Stomach (tissue), 9 donors: ENCODE data around the gene RBPJ. TPM values are rescaled to one million over a fixed set of nuclear protein-coding genes. Genes with fewer than 3 reads are reported as not detected.

ENCODE experiments used
- DNase-seq, 2 donors: peaks; one replicate each; pipeline versions ENCODE4 v3.0.0 to v3.0.0-alpha.2; 2013 to 2019
- H3K27ac ChIP-seq, 5 donors: fragments of 200-600 bp in 4 of 5; sonication (generic) in 4 of 5; one replicate each; pipeline ENCODE4 v1.5.1; 2013 to 2019; ENCODE audit warnings: mild to moderate bottlenecking in 1 of 5, moderate library complexity in 1 of 5
- H3K27me3 ChIP-seq, 3 donors: fragments of 200-600 bp; sonication (generic); one replicate each; pipeline ENCODE4 v1.5.1; 2017 to 2019; ENCODE audit warnings: mixed run types in 1 of 3
- H3K36me3 ChIP-seq, 4 donors: fragments of 200-600 bp; sonication (generic); 1 replicate in 3 of 4; 2 replicates in 1 of 4; pipeline ENCODE4 v1.5.1; 2016 to 2019
- H3K4me1 ChIP-seq, 4 donors: fragments of 200-600 bp; sonication (generic); one replicate each; pipeline ENCODE4 v1.5.1; 2016 to 2019
- H3K4me3 ChIP-seq, 4 donors: fragments of 200-600 bp; sonication (generic) in 3 of 4; one replicate each; pipeline ENCODE4 v1.5.1; 2016 to 2019; ENCODE audit warnings: mild to moderate bottlenecking in 1 of 4
- H3K9me3 ChIP-seq, 4 donors: fragments of 200-600 bp; sonication (generic); one replicate each; pipeline ENCODE4 v1.5.1; 2016 to 2019
- CTCF ChIP-seq, 7 experiments: fragments of 450-650 bp in 4 of 7; fragments of 200-600 bp in 3 of 7; sonication (generic) in 3 of 7; IDR thresholded peaks; one replicate each; pipeline ENCODE4 v1.5.1; 2016 to 2019; ENCODE audit warnings: antibody characterized with exemption in 7 of 7, control low read depth in 2 of 7, mild to moderate bottlenecking in 1 of 7
- EP300 ChIP-seq: sonication (generic); formaldehyde crosslinking; IDR thresholded peaks from one replicate; pipeline ENCODE4 v1.6.1; 2017; ENCODE audit warnings: antibody characterized with exemption
- POLR2A ChIP-seq, 4 donors: fragments of 450-650 bp; IDR thresholded peaks; one replicate each; pipeline ENCODE4 v1.6.1; 2016; ENCODE audit warnings: antibody characterized with exemption in 4 of 4, control low read depth in 2 of 4, mild to moderate bottlenecking in 1 of 4, moderate library complexity in 1 of 4
- POLR2AphosphoS5 ChIP-seq, 3 donors: sonication (generic); formaldehyde crosslinking; IDR thresholded peaks; one replicate each; pipeline ENCODE4 v1.6.1; 2016; ENCODE audit warnings: antibody characterized with exemption in 3 of 3
- WGBS, 5 donors: extraction: QIAGEN DNeasy Blood & Tissue Kit in 3 of 5; methylation state at CpG; one replicate each; pipeline versions ENCODE4 v1.1.5 to v1.1.7; 2013 to 2018; 5-methylcytosine and 5-hydroxymethylcytosine counted together
- intact Hi-C: fragments of 100-400 bp; cut with DNase I; formaldehyde crosslinking; loops from one replicate; pipeline ENCODE4 v1.15.1; 2023; ENCODE audit warnings: low total_unique reads
- polyA plus RNA-seq, 3 donors: library from polyadenylated mRNA; stranded (reverse); fragments of 200-250 nt; gene quantifications; one replicate each; pipeline ENCODE4 v1.2.3, GENCODE V29; 2013
- total RNA-seq, 5 donors: library from RNA; depleted of rRNA; stranded (reverse); fragments of >200 nt; gene quantifications; one replicate each; pipeline versions ENCODE4 v1.1.0 to v1.2.3, GENCODE V29; 2014 to 2016
- donor health status: healthy with polysubstance abuse.
- donor health status: Bipolar disorder and iron deficiency.
- donor health status: healthy.

Gene RBPJ
- total and polyA plus RNA-seq, 8 donors, result 23.2 to 184 (median 45.8) TPM

- no peak for TF ChIP-seq EP300
- TF ChIP-seq POLR2A (IDR thresholded peaks at IDR 0.05), result no peak
- no peak for TF ChIP-seq POLR2AphosphoS5 (IDR thresholded peaks at IDR 0.05)
- TF ChIP-seq CTCF (IDR thresholded peaks at IDR 0.05), result no peak
- H3K4me1 ChIP-seq, result no peaks in the 10 kb centered on the region
- intact Hi-C loops, result loop anchor here (10.0 kb wide), 1 partner anchor 541 kb away; no protein-coding TSS in a partner anchor
- WGBS, 5 donors, result 61 to 84% (median 73%) methylated on average over 8 of the region's 8 CpGs
- H3K27me3 ChIP-seq, result no peaks in the 10 kb centered on the region
- H3K9me3 ChIP-seq, result no peaks in the 10 kb centered on the region
- no peak for DNase-seq
- H3K4me3 ChIP-seq, result no peak overlapping the region
- H3K36me3 ChIP-seq, result no peaks in the 10 kb centered on the region
- H3K27ac ChIP-seq, result no peak overlapping the region
Observed at GRCh38 chr4:26473893-26474292, 153.1 kb downstream of the RBPJ start.

GRCh38 chr4:26474551-26474950 is 153.7 kb downstream of the RBPJ start:
- 58 to 84% (median 73%) methylated on average over 3 of the region's 3 CpGs for WGBS, 5 donors

GRCh38 chr4:26475716-26476115 is 154.9 kb downstream of the RBPJ start:
- Histone ChIP-seq H3K27ac (no peak overlapping the region), H3K4me1 (no peaks in the 10 kb centered on the region), H3K4me3 (no peak overlapping the region), H3K27me3 (no peaks in the 10 kb centered on the region), H3K9me3 (no peaks in the 10 kb centered on the region), H3K36me3 (no peaks in the 10 kb centered on the region)
- intact Hi-C loops, result loop anchor here (10.0 kb wide), 1 partner anchor 539 kb away; no protein-coding TSS in a partner anchor
- 75 to 90% (median 80%) methylated on average over 8 of the region's 8 CpGs for WGBS, 5 donors
- TF ChIP-seq EP300, result no peak
- TF ChIP-seq POLR2AphosphoS5 (IDR thresholded peaks at IDR 0.05), result no peak
- TF ChIP-seq POLR2A (IDR thresholded peaks at IDR 0.05), result no peak
- no peak for DNase-seq

More at GRCh38 chr4:26474551-26474950, 153.7 kb downstream of the RBPJ start:
- no peak overlapping the region for H3K27ac ChIP-seq
- no peaks in the 10 kb centered on the region for H3K9me3 ChIP-seq
- H3K27me3 ChIP-seq, result no peaks in the 10 kb centered on the region
- H3K4me3 ChIP-seq, result no peak overlapping the region
- TF ChIP-seq CTCF (IDR thresholded peaks at IDR 0.05) (no peak), POLR2AphosphoS5 (IDR thresholded peaks at IDR 0.05) (no peak), EP300 (no peak), POLR2A (IDR thresholded peaks at IDR 0.05) (no peak)
- H3K4me1 ChIP-seq, result no peaks in the 10 kb centered on the region
- H3K36me3 ChIP-seq, result no peaks in the 10 kb centered on the region
- no peak for DNase-seq
- intact Hi-C loops, result loop anchor here (10.0 kb wide), 1 partner anchor 540 kb away; no protein-coding TSS in a partner anchor

GRCh38 chr4:26476545-26476944 is 155.7 kb downstream of the RBPJ start:
- DNase-seq, result no peak
- Histone ChIP-seq H3K9me3 (no peaks in the 10 kb centered on the region), H3K4me1 (peaks cover 0 to under 1% (median 0%) of the 10 kb centered on the region in 4 donors), H3K36me3 (peaks cover 0 to 5% (median under 1%) of the 10 kb centered on the region in 4 donors), H3K27me3 (no peaks in the 10 kb centered on the region), H3K27ac (no peak overlapping the region), H3K4me3 (no peak overlapping the region)
- TF ChIP-seq CTCF (IDR thresholded peaks at IDR 0.05) (no peak), EP300 (no peak)
- 49 to 67% (median 51%) methylated on average over 5 of the region's 5 CpGs for WGBS, 5 donors
- intact Hi-C loops, result loop anchor here (10.0 kb wide), 1 partner anchor 538 kb away; no protein-coding TSS in a partner anchor

- intact Hi-C loops, result loop anchor here (10.0 kb wide), 1 partner anchor 536 kb away; no protein-coding TSS in a partner anchor
Observed at GRCh38 chr4:26478330-26478729, 157.5 kb downstream of the RBPJ start.

More at GRCh38 chr4:26478330-26478729, 157.5 kb downstream of the RBPJ start:
- no peaks in the 10 kb centered on the region for H3K9me3 ChIP-seq
- H3K36me3 ChIP-seq, result peaks cover 0 to 5% (median 2%) of the 10 kb centered on the region in 4 donors
- 37 to 89% (median 83%) methylated on average over 13 of the region's 13 CpGs for WGBS, 5 donors
- H3K27me3 ChIP-seq, result no peaks in the 10 kb centered on the region
- peaks cover 0 to 16% (median 10%) of the 10 kb centered on the region in 4 donors for H3K4me1 ChIP-seq
- H3K27ac ChIP-seq, result no peak overlapping the region
- DNase-seq, result no peak
- TF ChIP-seq POLR2A (IDR thresholded peaks at IDR 0.05) (no peak), EP300 (no peak), CTCF (IDR thresholded peaks at IDR 0.05) (no peak), POLR2AphosphoS5 (IDR thresholded peaks at IDR 0.05) (no peak)
- no peak overlapping the region for H3K4me3 ChIP-seq
